Bronchial epithelial cell (primary cell): Measurements from ENCODE around the gene EVI5. TPM values are rescaled to one million over a fixed set of nuclear protein-coding genes. Genes with fewer than 3 reads are reported as not detected.

Experiments
- DNase-seq: peaks from one replicate; pipeline ENCODE4 v3.0.0-alpha.2; 2010; ENCODE audit warnings: low read depth
- FAIRE-seq: peaks from 2 replicates; lab custom pipeline; 2011; peaks lifted over from hg19 to GRCh38; lab: Jason Lieb, UNC
- H3K27me3 ChIP-seq: 2 replicates; pipeline ENCODE4 v1.5.1; 2011; ENCODE audit warnings: low read length; ENCODE audit not compliant: control insufficient read depth, insufficient read depth
- H3K36me3 ChIP-seq: 2 replicates; pipeline ENCODE4 v1.5.1; 2011; ENCODE audit warnings: low read length; ENCODE audit not compliant: control insufficient read depth, insufficient read depth
- H3K4me3 ChIP-seq: 2 replicates; pipeline ENCODE4 v1.5.1; 2011; ENCODE audit warnings: mild to moderate bottlenecking, low read depth, low read length, control low read depth
- CTCF ChIP-seq: IDR thresholded peaks from 2 replicates; pipeline ENCODE4 v1.5.1; 2011; ENCODE audit warnings: mild to moderate bottlenecking, moderate library complexity, low read length, control low read depth, inconsistent platforms; ENCODE audit not compliant: insufficient read depth, severe bottlenecking
- total RNA-seq: library from RNA; depleted of rRNA; stranded (reverse); fragments of >200 nt; gene quantifications from 2 replicates; pipeline ENCODE4 v1.2.1, GENCODE V29; 2014

Gene EVI5
- total RNA-seq, 1 donor from 2014 or later: 21.1 TPM

GRCh38 chr1:92519043-92519442 is 265.9 kb downstream of the EVI5 start:
- H3K36me3 ChIP-seq: no peaks in the 10 kb centered on the region
- no peaks in the 10 kb centered on the region for H3K27me3 ChIP-seq
- TF ChIP-seq CTCF: no peak
- H3K4me3 ChIP-seq: no peak overlapping the region
- DNase-seq (no peak), FAIRE-seq (no peak)

- DNase-seq (no peak), FAIRE-seq (no peak)
- Histone ChIP-seq H3K36me3 (no peaks in the 10 kb centered on the region), H3K4me3 (no peak overlapping the region), H3K27me3 (no peaks in the 10 kb centered on the region)
- TF ChIP-seq CTCF: no peak
Measured at GRCh38 chr1:92516574-92516973, 268.3 kb downstream of the EVI5 start.

- FAIRE-seq: no peak
- no peaks in the 10 kb centered on the region for H3K36me3 ChIP-seq
- no peak overlapping the region for H3K4me3 ChIP-seq
- H3K27me3 ChIP-seq: no peaks in the 10 kb centered on the region
- no peak for TF ChIP-seq CTCF
- no peak for DNase-seq
Measured at GRCh38 chr1:92515796-92516201, 269.1 kb downstream of the EVI5 start.

GRCh38 chr1:92511541-92511940 is 273.4 kb downstream of the EVI5 start:
- no peak for FAIRE-seq
- DNase-seq: no peak
- H3K27me3 ChIP-seq: no peaks in the 10 kb centered on the region
- H3K4me3 ChIP-seq: no peak overlapping the region
- TF ChIP-seq CTCF: no peak
- H3K36me3 ChIP-seq: no peaks in the 10 kb centered on the region

GRCh38 chr1:92509619-92510018 is 275.3 kb downstream of the EVI5 start:
- no peak for TF ChIP-seq CTCF
- no peak for FAIRE-seq
- Histone ChIP-seq H3K4me3 (no peak overlapping the region), H3K27me3 (no peaks in the 10 kb centered on the region), H3K36me3 (no peaks in the 10 kb centered on the region)
- no peak for DNase-seq

GRCh38 chr1:92505015-92505692 is 279.8 kb downstream of the EVI5 start:
- no peak for DNase-seq
- FAIRE-seq: no peak
- TF ChIP-seq CTCF: no peak

More at GRCh38 chr1:92505015-92505692, 279.8 kb downstream of the EVI5 start:
- Histone ChIP-seq H3K27me3 (no peaks in the 10 kb centered on the region), H3K36me3 (no peaks in the 10 kb centered on the region), H3K4me3 (no peak overlapping the region)
